ENCODE measurements around the gene SMIM12.

DNA sequence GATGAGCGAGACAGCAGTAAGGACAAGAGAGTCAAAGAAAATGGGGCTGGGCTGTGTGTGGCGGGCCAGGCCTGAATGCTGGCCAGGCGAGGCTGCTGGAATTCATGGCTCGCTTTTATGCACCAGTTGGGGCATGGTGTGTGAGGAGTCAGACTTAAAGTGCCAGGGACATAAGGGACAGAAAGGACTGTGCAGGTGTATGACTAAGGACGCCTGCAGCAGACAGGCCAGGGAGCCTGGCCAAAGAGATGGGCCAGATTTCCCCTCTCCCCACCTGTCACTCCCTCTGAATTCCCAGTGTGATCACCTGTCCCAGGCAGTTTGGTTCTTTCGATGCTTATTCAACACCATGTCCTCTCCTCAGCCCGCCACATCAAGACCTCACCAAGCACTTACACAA, 16.9 kb upstream of the SMIM12 start:
- TF ChIP-seq ISL1 (CRISPR knock-in tag; IDR thresholded peaks at IDR 0.05) (no peak), TCF4 (CRISPR knock-in tag; IDR thresholded peaks at IDR 0.05; ENCODE audit: borderline replicate concordance) (no peak), PPARA (CRISPR knock-in tag; IDR thresholded peaks at IDR 0.05; ENCODE audit: borderline replicate concordance) (no peak), BACH2 (CRISPR knock-in tag; IDR thresholded peaks at IDR 0.05; ENCODE audit: borderline replicate concordance) (no peak), ARNTL (CRISPR knock-in tag; IDR thresholded peaks at IDR 0.05; ENCODE audit: borderline replicate concordance, low read depth) (no peak)
